Measurements from ENCODE around the gene PRR13. TPM values are rescaled to one million over a fixed set of nuclear protein-coding genes. Genes with fewer than 3 reads are reported as not detected.
A peak's percentile ranks its signal among the peaks of the same experiment; 100 is the strongest.

PRR13 gene
- total and polyA plus RNA-seq, 2 of the 13 experiments (the other 11 are each of a cell fraction or from before 2014, with no cell fraction given) = 65.0 to 102 TPM

DNA sequence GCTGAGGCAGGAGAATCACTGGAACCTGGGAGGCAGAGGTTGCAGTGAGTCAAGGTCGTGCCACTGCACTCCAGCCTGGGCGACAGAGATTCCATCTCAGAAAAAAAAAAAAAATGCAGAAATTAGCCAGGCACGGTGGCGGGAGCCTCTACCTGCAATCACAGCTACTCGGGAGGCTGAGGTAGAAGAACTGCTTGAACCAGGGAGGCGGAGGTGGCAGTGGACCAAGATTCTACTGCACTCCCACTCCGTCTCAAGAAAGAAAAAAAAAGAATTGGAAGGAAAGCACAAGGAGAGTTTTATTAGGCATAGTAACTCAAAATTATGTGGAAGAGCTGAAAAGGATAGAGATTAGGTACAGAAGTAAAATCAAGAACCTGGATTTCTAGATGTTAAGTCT lies 38.7 kb upstream of the PRR13 start:
- no TSS peak for BruUV-seq (replicated peaks)
- TF ChIP-seq NFYC (CRISPR knock-in tag; IDR thresholded peaks at IDR 0.05) (no peak), HDAC2 (CRISPR knock-in tag; IDR thresholded peaks at IDR 0.05) (no peak)
- peaks cover 9% of the 10 kb centered on the region for H3K79me2 ChIP-seq (ENCODE audit: insufficient read depth, low read length)
- no peaks in the 10 kb centered on the region for H4K20me1 ChIP-seq (ENCODE audit: insufficient read depth, low read length)
- no peak overlapping the region for H2AFZ ChIP-seq (ENCODE audit: low read length)
- in situ Hi-C loops (cut with HindIII; ENCODE audit: extremely low pct_ligation_motif_present, low pct_unique_long_range_greater_than_20kb) (no loop called here), intact Hi-C loops (cut with micrococcal nuclease; ENCODE audit: unreplicated experiment) (no loop called here)
- ATAC-seq = no peak
- POLR2A ChIA-PET = no interaction called here
- peaks cover 5% of the 10 kb centered on the region for H3K4me1 ChIP-seq (ENCODE audit: insufficient read depth, low read length)
- DNase-seq (ENCODE audit: low spot score) = no peak
- H3K36me3 ChIP-seq (replicated peaks in 1 of 2; ENCODE audit: control insufficient read depth in 1 of 2, insufficient read depth in 2 of 2, low read length in 2 of 2) = peaks cover 3 to 17% of the 10 kb centered on the region in 2 experiments; a peak in 4 of 5 replicates
- H3K9me3 ChIP-seq (ENCODE audit: low read length) = no peaks in the 10 kb centered on the region
- no peak overlapping the region for H3K9ac ChIP-seq (ENCODE audit: insufficient read depth, low read depth, low read length)
- 91% methylated on average over 7 of the region's 7 CpGs for whole genome bisulfite sequencing (ENCODE audit: low lambda C conversion rate)
- FAIRE-seq = no peak
- H3K27me3 ChIP-seq (ENCODE audit: control insufficient read depth in 1 of 2, insufficient read depth in 2 of 2, low read length in 2 of 2) = no peaks in the 10 kb centered on the region; a peak in 1 of 5 replicates
- H3K27ac ChIP-seq (ENCODE audit: extremely low read length, insufficient read depth, low read length) = no peak overlapping the region
- H3K4me2 ChIP-seq (ENCODE audit: low read depth, low read length) = no peak overlapping the region
- CTCF ChIA-PET (ENCODE audit: low intra/inter-chr PET ratio, low total read pairs) = no interaction called here
- no peak overlapping the region for H3K4me3 ChIP-seq (replicated peaks in 1 of 3; ENCODE audit: insufficient read depth in 1 of 3, low read depth in 2 of 3, low read length in 3 of 3)

DNA sequence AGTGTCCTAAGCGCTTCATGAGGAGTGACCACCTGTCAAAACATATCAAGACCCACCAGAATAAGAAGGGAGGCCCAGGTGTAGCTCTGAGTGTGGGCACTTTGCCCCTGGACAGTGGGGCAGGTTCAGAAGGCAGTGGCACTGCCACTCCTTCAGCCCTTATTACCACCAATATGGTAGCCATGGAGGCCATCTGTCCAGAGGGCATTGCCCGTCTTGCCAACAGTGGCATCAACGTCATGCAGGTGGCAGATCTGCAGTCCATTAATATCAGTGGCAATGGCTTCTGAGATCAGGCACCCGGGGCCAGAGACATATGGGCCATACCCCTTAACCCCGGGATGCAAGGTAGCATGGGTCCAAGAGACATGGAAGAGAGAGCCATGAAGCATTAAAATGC lies 30.6 kb upstream of the PRR13 start:
- peaks cover 16 to 40% of the 10 kb centered on the region in 2 experiments; a peak in 4 of 5 replicates for H3K36me3 ChIP-seq (replicated peaks in 1 of 2; ENCODE audit: control insufficient read depth in 1 of 2, insufficient read depth in 2 of 2, low read length in 2 of 2)
- ChIA-PET CTCF (ENCODE audit: low intra/inter-chr PET ratio, low total read pairs) (no interaction called here), POLR2A (no interaction called here)
- BruUV-seq (replicated peaks) = no TSS peak
- no peak overlapping the region for H3K4me2 ChIP-seq (ENCODE audit: low read depth, low read length)
- no peaks in the 10 kb centered on the region for H3K9me3 ChIP-seq (ENCODE audit: low read length)
- TF ChIP-seq, protein P1, sequence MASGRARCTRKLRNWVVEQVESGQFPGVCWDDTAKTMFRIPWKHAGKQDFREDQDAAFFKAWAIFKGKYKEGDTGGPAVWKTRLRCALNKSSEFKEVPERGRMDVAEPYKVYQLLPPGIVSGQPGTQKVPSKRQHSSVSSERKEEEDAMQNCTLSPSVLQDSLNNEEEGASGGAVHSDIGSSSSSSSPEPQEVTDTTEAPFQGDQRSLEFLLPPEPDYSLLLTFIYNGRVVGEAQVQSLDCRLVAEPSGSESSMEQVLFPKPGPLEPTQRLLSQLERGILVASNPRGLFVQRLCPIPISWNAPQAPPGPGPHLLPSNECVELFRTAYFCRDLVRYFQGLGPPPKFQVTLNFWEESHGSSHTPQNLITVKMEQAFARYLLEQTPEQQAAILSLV (CRISPR knock-in tag; IDR thresholded peaks at IDR 0.05; ENCODE audit: borderline replicate concordance) = no peak
- TF ChIP-seq ZSCAN21 (CRISPR knock-in tag; IDR thresholded peaks at IDR 0.05; ENCODE audit: borderline replicate concordance) (no peak), ZBTB38 (CRISPR knock-in tag; IDR thresholded peaks at IDR 0.05) (no peak)
- TF ChIP-seq, protein P2, sequence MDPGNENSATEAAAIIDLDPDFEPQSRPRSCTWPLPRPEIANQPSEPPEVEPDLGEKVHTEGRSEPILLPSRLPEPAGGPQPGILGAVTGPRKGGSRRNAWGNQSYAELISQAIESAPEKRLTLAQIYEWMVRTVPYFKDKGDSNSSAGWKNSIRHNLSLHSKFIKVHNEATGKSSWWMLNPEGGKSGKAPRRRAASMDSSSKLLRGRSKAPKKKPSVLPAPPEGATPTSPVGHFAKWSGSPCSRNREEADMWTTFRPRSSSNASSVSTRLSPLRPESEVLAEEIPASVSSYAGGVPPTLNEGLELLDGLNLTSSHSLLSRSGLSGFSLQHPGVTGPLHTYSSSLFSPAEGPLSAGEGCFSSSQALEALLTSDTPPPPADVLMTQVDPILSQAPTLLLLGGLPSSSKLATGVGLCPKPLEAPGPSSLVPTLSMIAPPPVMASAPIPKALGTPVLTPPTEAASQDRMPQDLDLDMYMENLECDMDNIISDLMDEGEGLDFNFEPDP (CRISPR knock-in tag; conservative IDR thresholded peaks at IDR 0.05) = 0 out of 2 replicates have a peak, but pooled peaks have one; percentile 18
- TF ChIP-seq, protein P3, sequence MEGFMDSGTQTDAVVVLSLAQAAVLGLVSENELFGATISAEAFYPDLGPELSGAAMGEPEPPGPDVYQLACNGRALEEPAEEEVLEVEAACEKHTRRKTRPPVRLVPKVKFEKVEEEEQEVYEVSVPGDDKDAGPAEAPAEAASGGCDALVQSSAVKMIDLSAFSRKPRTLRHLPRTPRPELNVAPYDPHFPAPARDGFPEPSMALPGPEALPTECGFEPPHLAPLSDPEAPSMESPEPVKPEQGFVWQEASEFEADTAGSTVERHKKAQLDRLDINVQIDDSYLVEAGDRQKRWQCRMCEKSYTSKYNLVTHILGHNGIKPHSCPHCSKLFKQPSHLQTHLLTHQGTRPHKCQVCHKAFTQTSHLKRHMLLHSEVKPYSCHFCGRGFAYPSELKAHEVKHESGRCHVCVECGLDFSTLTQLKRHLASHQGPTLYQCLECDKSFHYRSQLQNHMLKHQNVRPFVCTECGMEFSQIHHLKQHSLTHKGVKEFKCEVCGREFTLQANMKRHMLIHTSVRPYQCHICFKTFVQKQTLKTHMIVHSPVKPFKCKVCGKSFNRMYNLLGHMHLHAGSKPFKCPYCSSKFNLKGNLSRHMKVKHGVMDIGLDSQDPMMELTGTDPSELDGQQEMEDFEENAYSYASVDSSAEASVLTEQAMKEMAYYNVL (CRISPR knock-in tag; IDR thresholded peaks at IDR 0.05; ENCODE audit: borderline replicate concordance) = no peak
- no peaks in the 10 kb centered on the region for H4K20me1 ChIP-seq (ENCODE audit: insufficient read depth, low read length)
- H3K4me1 ChIP-seq (ENCODE audit: insufficient read depth, low read length) = peaks cover 7% of the 10 kb centered on the region; the same call in 1 of the 2 replicates
- no peak overlapping the region for H3K27ac ChIP-seq (ENCODE audit: extremely low read length, insufficient read depth, low read length)
- no peaks in the 10 kb centered on the region for H3K79me2 ChIP-seq (ENCODE audit: insufficient read depth, low read length)
- FAIRE-seq = no peak
- no peak overlapping the region for H3K9ac ChIP-seq (ENCODE audit: insufficient read depth, low read depth, low read length)
- no peak for ATAC-seq
- no peak overlapping the region for H2AFZ ChIP-seq (ENCODE audit: low read length)
- intact Hi-C loops (cut with micrococcal nuclease; ENCODE audit: unreplicated experiment) = no loop called here
- no peaks in the 10 kb centered on the region for H3K27me3 ChIP-seq (ENCODE audit: control insufficient read depth in 1 of 2, insufficient read depth in 2 of 2, low read length in 2 of 2)
- in situ Hi-C loops (cut with HindIII; ENCODE audit: extremely low pct_ligation_motif_present, low pct_unique_long_range_greater_than_20kb) = no loop called here
- H3K4me3 ChIP-seq (replicated peaks in 1 of 3; ENCODE audit: insufficient read depth in 1 of 3, low read depth in 2 of 3, low read length in 3 of 3) = no peak overlapping the region
- no peak for DNase-seq (ENCODE audit: low spot score)
- 97% methylated on average over 5 of the region's 5 CpGs for WGBS (ENCODE audit: low lambda C conversion rate)

All from HepG2 (cell line).